Measurements from ENCODE around the gene PDGFC.

Gene PDGFC

DNA sequence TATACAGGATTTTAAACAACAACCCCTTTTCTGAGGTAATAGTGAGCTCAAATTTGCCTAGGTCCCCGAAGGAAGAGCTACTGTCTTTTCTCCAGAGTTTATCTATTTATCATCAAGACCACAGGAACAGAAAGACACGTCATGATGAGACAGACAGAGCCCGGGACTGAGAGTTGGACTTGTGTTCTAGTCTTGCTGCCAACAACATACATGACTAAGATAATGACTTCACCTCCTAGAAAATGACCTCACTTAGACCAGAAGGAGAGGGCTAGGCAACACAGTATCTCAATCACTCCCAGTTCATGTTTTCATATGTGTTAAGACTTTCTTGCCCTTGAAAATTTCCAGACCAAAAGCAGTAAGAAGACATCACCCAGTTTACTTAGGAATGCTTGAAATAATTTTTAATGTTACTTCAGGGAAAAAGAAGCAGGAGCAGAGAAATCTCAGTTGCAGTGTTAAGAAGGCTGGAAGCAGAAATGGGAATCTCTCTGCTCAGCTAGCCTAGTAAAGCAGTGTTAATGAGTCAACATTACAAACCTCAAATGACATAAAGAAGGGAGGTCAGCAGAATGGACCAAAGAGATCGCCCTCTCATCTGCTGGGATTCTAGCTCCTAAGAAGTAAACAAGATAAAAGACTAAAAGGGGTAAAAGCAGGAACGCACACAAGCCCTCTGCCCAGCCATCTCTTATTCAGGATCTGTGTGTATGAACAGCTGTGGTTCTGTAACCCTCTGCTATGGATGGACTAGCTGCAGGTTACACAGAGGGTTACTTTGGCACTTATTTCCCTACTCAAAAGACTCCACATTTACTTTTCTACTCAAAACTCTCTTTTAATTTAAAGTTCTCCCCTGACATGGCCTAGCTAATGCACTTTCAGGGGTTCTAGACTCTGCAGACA is 24.8 kb downstream of the PDGFC start:
- TF ChIP-seq, protein P1, sequence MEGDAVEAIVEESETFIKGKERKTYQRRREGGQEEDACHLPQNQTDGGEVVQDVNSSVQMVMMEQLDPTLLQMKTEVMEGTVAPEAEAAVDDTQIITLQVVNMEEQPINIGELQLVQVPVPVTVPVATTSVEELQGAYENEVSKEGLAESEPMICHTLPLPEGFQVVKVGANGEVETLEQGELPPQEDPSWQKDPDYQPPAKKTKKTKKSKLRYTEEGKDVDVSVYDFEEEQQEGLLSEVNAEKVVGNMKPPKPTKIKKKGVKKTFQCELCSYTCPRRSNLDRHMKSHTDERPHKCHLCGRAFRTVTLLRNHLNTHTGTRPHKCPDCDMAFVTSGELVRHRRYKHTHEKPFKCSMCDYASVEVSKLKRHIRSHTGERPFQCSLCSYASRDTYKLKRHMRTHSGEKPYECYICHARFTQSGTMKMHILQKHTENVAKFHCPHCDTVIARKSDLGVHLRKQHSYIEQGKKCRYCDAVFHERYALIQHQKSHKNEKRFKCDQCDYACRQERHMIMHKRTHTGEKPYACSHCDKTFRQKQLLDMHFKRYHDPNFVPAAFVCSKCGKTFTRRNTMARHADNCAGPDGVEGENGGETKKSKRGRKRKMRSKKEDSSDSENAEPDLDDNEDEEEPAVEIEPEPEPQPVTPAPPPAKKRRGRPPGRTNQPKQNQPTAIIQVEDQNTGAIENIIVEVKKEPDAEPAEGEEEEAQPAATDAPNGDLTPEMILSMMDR (IDR thresholded peaks at IDR 0.05; ENCODE audit: borderline replicate concordance, extremely low read depth, low read length, poor library complexity, severe bottlenecking): no peak
- no peak for TF ChIP-seq EZH2 (IDR thresholded peaks at IDR 0.05; ENCODE audit: borderline replicate concordance, low read depth, low read length, severe bottlenecking)
- no peaks in the 10 kb centered on the region for H4K20me1 ChIP-seq (ENCODE audit: insufficient read depth, low read length)
- no peaks in the 10 kb centered on the region for H3K36me3 ChIP-seq (ENCODE audit: insufficient read depth, low read length)
- DNase-seq (no peak), ATAC-seq (ENCODE audit: insufficient read depth, low read depth) (no peak)
- no peaks in the 10 kb centered on the region for H3K79me2 ChIP-seq (ENCODE audit: insufficient read depth, low read length)
- no peak overlapping the region for H3K4me3 ChIP-seq (ENCODE audit: low read depth in 1 of 2, low read length in 2 of 2)
- no peak overlapping the region for H3K27ac ChIP-seq (ENCODE audit: low read length)
- H3K4me2 ChIP-seq (ENCODE audit: insufficient read depth, low read length): no peak overlapping the region
- H3K27me3 ChIP-seq (ENCODE audit: insufficient read depth, low read length, poor library complexity): no peaks in the 10 kb centered on the region
- no peak overlapping the region for H2AFZ ChIP-seq (ENCODE audit: low read depth, low read length)
- H3K9ac ChIP-seq (ENCODE audit: low read depth, low read length): no peak overlapping the region
- H3K4me1 ChIP-seq (ENCODE audit: insufficient read depth, low read length): no peaks in the 10 kb centered on the region
- H3K9me3 ChIP-seq (ENCODE audit: insufficient read depth, low read length, severe bottlenecking): no peaks in the 10 kb centered on the region

DNA sequence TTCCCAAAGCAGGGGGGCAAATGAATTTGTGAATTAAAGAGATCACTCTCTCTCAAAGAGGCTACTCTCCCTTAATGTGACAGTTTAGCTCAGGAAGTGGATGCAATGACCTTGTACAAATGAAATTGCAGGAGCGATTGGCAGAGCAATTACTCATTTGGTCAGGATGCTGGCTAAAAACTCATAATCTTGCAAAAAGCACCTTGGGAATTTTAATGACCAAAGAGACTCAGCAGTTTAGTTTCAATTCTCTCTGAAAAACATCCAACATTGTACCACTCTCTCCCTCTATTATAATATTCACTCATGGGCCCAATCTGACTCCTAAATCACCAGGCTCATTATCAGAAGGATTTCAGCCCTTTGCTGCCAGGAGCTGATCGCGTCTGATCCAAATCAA is 26.1 kb downstream of the PDGFC start:
- Histone ChIP-seq H3K79me2 (ENCODE audit: insufficient read depth, low read length) (no peaks in the 10 kb centered on the region), H2AFZ (ENCODE audit: low read depth, low read length) (no peak overlapping the region), H3K4me2 (ENCODE audit: insufficient read depth, low read length) (no peak overlapping the region), H3K9ac (ENCODE audit: low read depth, low read length) (no peak overlapping the region), H3K4me3 (ENCODE audit: low read depth in 1 of 2, low read length in 2 of 2) (no peak overlapping the region), H3K9me3 (ENCODE audit: insufficient read depth, low read length, severe bottlenecking) (no peaks in the 10 kb centered on the region), H3K27ac (ENCODE audit: low read length) (no peak overlapping the region), H3K27me3 (ENCODE audit: insufficient read depth, low read length, poor library complexity) (no peaks in the 10 kb centered on the region), H3K4me1 (ENCODE audit: insufficient read depth, low read length) (no peaks in the 10 kb centered on the region), H3K36me3 (ENCODE audit: insufficient read depth, low read length) (no peaks in the 10 kb centered on the region), H4K20me1 (ENCODE audit: insufficient read depth, low read length) (no peaks in the 10 kb centered on the region)
- no peak for TF ChIP-seq EZH2 (IDR thresholded peaks at IDR 0.05; ENCODE audit: borderline replicate concordance, low read depth, low read length, severe bottlenecking)
- TF ChIP-seq, protein P1 (IDR thresholded peaks at IDR 0.05; ENCODE audit: borderline replicate concordance, extremely low read depth, low read length, poor library complexity, severe bottlenecking): no peak
- no peak for ATAC-seq (ENCODE audit: insufficient read depth, low read depth)
- DNase-seq: no peak

DNA sequence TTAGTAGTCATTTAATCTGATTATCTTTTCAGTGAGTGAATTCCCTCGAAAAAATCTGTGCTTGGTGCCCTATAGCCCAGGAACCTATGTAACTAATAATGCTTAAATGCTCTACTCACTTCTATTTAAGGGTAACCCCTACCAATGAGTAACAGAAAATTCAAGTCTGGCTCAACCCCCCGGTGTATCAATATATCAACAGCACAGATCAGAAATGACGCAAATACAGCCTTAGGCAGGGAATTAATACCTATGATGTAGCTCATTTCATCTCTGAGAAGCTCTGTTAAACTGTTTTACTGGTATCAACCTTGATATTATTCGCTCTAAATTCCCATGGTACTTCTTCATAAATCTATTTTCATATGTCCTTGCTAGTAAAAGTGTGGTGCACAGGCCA is 28.6 kb downstream of the PDGFC start:
- H3K79me2 ChIP-seq (ENCODE audit: insufficient read depth, low read length): no peaks in the 10 kb centered on the region
- no peaks in the 10 kb centered on the region for H4K20me1 ChIP-seq (ENCODE audit: insufficient read depth, low read length)
- H3K4me1 ChIP-seq (ENCODE audit: insufficient read depth, low read length): no peaks in the 10 kb centered on the region
- ATAC-seq (ENCODE audit: insufficient read depth, low read depth) (no peak), DNase-seq (no peak)
- H3K9me3 ChIP-seq (ENCODE audit: insufficient read depth, low read length, severe bottlenecking): no peaks in the 10 kb centered on the region
- no peak overlapping the region for H2AFZ ChIP-seq (ENCODE audit: low read depth, low read length)
- H3K9ac ChIP-seq (ENCODE audit: low read depth, low read length): no peak overlapping the region
- H3K36me3 ChIP-seq (ENCODE audit: insufficient read depth, low read length): no peaks in the 10 kb centered on the region
- no peak overlapping the region for H3K4me3 ChIP-seq (ENCODE audit: low read depth in 1 of 2, low read length in 2 of 2)
- no peaks in the 10 kb centered on the region for H3K27me3 ChIP-seq (ENCODE audit: insufficient read depth, low read length, poor library complexity)
- no peak overlapping the region for H3K4me2 ChIP-seq (ENCODE audit: insufficient read depth, low read length)
- no peak overlapping the region for H3K27ac ChIP-seq (ENCODE audit: low read length)
- TF ChIP-seq, protein P1 (IDR thresholded peaks at IDR 0.05; ENCODE audit: borderline replicate concordance, extremely low read depth, low read length, poor library complexity, severe bottlenecking): no peak
- TF ChIP-seq EZH2 (IDR thresholded peaks at IDR 0.05; ENCODE audit: borderline replicate concordance, low read depth, low read length, severe bottlenecking): no peak

Data from DND-41 (cell line).